Measurements from ENCODE around the gene GDPD5. TPM values are rescaled to one million over a fixed set of nuclear protein-coding genes. Genes with fewer than 3 reads are reported as not detected.

Gene GDPD5
- total and polyA plus RNA-seq, 2 donors (not counting 1 experiment from before 2014, with no cell fraction given) = 59.1 to 102 TPM

DNA sequence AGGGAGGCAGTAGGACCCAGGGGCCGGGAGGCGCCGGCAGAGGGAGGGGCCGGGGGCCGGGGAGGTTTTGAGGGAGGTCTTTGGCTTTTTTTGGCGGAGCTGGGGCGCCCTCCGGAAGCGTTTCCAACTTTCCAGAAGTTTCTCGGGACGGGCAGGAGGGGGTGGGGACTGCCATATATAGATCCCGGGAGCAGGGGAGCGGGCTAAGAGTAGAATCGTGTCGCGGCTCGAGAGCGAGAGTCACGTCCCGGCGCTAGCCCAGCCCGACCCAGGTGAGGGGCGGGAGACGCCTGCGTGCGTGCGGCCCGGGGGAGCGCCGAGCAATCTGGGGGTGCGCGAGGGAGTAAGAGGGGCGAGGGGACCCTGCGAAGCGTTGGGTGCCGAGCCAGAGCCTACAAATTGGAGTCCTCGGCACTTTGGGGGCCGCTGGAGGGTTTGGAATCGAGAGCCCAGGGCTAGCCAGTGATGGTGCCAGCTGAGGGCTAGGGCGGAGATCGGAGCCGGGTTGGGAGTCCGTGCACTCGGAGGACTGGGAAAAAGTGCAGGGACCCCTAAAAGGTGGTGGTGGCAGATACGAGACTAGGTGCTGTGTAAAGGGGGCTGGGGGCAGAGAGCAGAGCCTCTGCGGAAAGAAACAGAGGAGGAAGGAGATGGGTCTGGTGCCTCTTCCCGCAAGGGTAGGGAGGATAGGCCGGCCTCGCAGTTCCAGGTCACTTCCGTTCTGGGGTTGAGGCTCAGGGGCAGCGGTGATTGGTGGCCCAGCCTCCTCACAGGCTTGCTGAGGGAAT lies 36.5 kb upstream of the GDPD5 start, which contains the start of gene SERPINH1:
TSS of gene SERPINH1 (plus strand) at position 206 of the 788 bp plus-strand sequence. CDS start 4,097 bp downstream, outside the sequence.
- Mint-ChIP-seq H3K9me3 (ENCODE audit: insufficient read depth) (no peaks in the 10 kb centered on the region), H3K4me3 (peak within 1 kb of the TSS; percentile 99), H3K27me3 (peaks cover 12% of the 10 kb centered on the region), H3K27ac (peak within 1 kb of the TSS; percentile 89), H3K4me1 (peaks cover 24% of the 10 kb centered on the region)
- peak; percentile 76 for ATAC-seq (ENCODE audit: low read depth)
- intact Hi-C loops (cut with micrococcal nuclease) = loop anchor here (1.0 to 2.0 kb wide), 2 partner anchors 15 to 21 kb away; no protein-coding TSS in a partner anchor
- Histone ChIP-seq H3K4me1 (ENCODE audit: control insufficient read depth in 2 of 2, insufficient read depth in 2 of 2, low read length in 2 of 2) (peaks cover 18 to 21% of the 10 kb centered on the region in 2 donors), H3K36me3 (replicated peaks in 1 of 2; ENCODE audit: control extremely low read depth in 1 of 2, control insufficient read depth in 1 of 2, extremely low read depth in 1 of 2, insufficient read depth in 2 of 2, low read length in 1 of 2) (no peaks in the 10 kb centered on the region), H3K27me3 (replicated peaks in 1 of 4; ENCODE audit: control extremely low read depth in 1 of 4, control insufficient read depth in 3 of 4, insufficient read depth in 4 of 4, low read length in 3 of 4) (peaks cover 0 to 16% (median 6%) of the 10 kb centered on the region in 4 experiments), H3K4me2 (replicated peaks; ENCODE audit: low read depth, low read length, poor library complexity, severe bottlenecking) (peak within 1 kb of the TSS; percentile 100), H4K20me1 (ENCODE audit: control insufficient read depth, insufficient read depth, low read length, poor library complexity, severe bottlenecking) (no peaks in the 10 kb centered on the region), H3K79me2 (ENCODE audit: control insufficient read depth, insufficient read depth, low read length) (no peaks in the 10 kb centered on the region), H2AFZ (ENCODE audit: insufficient read depth, low read depth, low read length, poor library complexity, severe bottlenecking) (peak within 1 kb of the TSS; percentile 100), H3K9ac (ENCODE audit: low read length) (peak within 1 kb of the TSS; percentile 92), H3K27ac (ENCODE audit: low read length in 2 of 2) (peak within 1 kb of the TSS; percentile 33 to 75), H3K4me3 (ENCODE audit: control extremely low read depth in 1 of 5, extremely low read depth in 1 of 5, insufficient read depth in 1 of 5, low read depth in 2 of 5, low read length in 4 of 5) (peak within 1 kb of the TSS; percentile 54 to 93 (median 84)), H3K9me3 (ENCODE audit: control extremely low read depth in 1 of 3, control insufficient read depth in 2 of 3, insufficient read depth in 1 of 3, low read length in 2 of 3) (no peaks in the 10 kb centered on the region)
- no peak for TF ChIP-seq EZH2 (IDR thresholded peaks at IDR 0.05; ENCODE audit: borderline replicate concordance, insufficient read depth, low read depth, low read length, poor library complexity, severe bottlenecking)
- TF ChIP-seq, protein P1, sequence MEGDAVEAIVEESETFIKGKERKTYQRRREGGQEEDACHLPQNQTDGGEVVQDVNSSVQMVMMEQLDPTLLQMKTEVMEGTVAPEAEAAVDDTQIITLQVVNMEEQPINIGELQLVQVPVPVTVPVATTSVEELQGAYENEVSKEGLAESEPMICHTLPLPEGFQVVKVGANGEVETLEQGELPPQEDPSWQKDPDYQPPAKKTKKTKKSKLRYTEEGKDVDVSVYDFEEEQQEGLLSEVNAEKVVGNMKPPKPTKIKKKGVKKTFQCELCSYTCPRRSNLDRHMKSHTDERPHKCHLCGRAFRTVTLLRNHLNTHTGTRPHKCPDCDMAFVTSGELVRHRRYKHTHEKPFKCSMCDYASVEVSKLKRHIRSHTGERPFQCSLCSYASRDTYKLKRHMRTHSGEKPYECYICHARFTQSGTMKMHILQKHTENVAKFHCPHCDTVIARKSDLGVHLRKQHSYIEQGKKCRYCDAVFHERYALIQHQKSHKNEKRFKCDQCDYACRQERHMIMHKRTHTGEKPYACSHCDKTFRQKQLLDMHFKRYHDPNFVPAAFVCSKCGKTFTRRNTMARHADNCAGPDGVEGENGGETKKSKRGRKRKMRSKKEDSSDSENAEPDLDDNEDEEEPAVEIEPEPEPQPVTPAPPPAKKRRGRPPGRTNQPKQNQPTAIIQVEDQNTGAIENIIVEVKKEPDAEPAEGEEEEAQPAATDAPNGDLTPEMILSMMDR (IDR thresholded peaks at IDR 0.05) = no peak
- POLR2A ChIA-PET = interaction anchor here (0.9 to 1.1 kb wide), 2 partner anchors 22 kb away, joined by 3 to 7 read pairs; no protein-coding TSS in a partner anchor
- peak; percentile 58 for DNase-seq
- CTCF ChIA-PET = interaction anchor here (1.3 to 1.7 kb wide), 3 partner anchors 9 to 22 kb away, joined by 3 to 6 read pairs (median 3); no protein-coding TSS in a partner anchor
- 0% methylated on average over 51 of the region's 51 CpGs for WGBS (ENCODE audit: insufficient coverage)
